Mammary epithelial cell (primary cell): Measurements from ENCODE around the gene AKAP8L.

Experiments used
- EZH2 ChIP-seq: IDR thresholded peaks from 2 replicates; pipeline ENCODE4 v1.6.1; 2012; ENCODE audit warnings: low read length, inconsistent platforms, borderline replicate concordance
- TF ChIP-seq, protein P1 (sequence below), 2 donors: IDR thresholded peaks in 1 of 2; conservative IDR thresholded peaks in 1 of 2; 2 replicates each; pipeline ENCODE4 v1.5.1; 2011 to 2012; ENCODE audit warnings: inconsistent platforms in 2 of 2, low read length in 2 of 2, mild to moderate bottlenecking in 2 of 2, control low read depth in 1 of 2, low read depth in 1 of 2; ENCODE audit not compliant: insufficient read depth in 1 of 2; ENCODE audit errors: extremely low read depth in 1 of 2

DNA sequence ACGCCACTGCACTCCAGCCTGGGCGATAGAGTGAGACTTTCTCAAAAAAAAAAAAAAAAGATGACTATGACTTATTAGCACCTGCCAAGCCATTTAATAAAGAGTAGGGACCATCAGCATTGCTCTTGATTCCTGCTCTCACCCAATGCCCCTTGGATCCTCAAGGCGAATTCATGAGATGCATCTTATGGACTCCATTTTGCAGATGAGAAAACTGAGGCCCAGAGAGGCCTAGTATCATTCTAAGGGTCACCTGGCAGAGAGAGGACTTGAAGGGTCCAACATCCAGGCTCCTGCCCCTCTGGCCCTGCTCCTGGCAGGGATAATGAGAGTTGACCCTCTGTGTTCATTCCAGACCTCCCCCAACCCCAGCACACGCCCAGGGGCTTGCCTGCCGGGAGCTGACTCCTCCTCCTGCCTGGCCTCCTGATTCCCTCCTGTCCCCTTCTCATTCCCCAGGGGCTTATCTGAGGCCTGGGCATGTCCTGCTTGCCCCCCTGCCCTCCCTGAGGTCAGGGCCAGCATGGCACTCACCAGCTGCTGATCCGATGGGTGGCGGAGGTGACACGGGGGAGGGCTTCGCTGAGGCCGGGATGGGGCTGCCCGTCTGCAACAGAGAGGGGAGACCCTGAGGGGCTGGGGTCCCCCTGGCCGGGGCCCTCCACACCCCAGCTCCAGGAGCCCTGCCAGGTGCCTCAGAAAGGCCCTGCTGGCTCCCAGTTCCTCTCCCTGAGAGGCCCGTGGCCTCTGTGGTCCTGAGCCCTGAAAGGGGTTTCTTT, 23.5 kb upstream of the AKAP8L start:
- TF ChIP-seq, protein P1, sequence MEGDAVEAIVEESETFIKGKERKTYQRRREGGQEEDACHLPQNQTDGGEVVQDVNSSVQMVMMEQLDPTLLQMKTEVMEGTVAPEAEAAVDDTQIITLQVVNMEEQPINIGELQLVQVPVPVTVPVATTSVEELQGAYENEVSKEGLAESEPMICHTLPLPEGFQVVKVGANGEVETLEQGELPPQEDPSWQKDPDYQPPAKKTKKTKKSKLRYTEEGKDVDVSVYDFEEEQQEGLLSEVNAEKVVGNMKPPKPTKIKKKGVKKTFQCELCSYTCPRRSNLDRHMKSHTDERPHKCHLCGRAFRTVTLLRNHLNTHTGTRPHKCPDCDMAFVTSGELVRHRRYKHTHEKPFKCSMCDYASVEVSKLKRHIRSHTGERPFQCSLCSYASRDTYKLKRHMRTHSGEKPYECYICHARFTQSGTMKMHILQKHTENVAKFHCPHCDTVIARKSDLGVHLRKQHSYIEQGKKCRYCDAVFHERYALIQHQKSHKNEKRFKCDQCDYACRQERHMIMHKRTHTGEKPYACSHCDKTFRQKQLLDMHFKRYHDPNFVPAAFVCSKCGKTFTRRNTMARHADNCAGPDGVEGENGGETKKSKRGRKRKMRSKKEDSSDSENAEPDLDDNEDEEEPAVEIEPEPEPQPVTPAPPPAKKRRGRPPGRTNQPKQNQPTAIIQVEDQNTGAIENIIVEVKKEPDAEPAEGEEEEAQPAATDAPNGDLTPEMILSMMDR (conservative IDR thresholded peaks at IDR 0.05 in 1 of 2, IDR thresholded peaks at IDR 0.05 in 1 of 2; ENCODE audit: extremely low read depth in 1 of 2, insufficient read depth in 1 of 2, low read depth in 1 of 2, low read length in 2 of 2), result no peak
- no peak for TF ChIP-seq EZH2
